ENCODE measurements around the gene AKAP14. TPM values are rescaled to one million over a fixed set of nuclear protein-coding genes. Genes with fewer than 3 reads are reported as not detected.

Gene AKAP14
- total RNA-seq, 1 donor from 2014 or later: not detected

GRCh38 chrX:119941336-119941735, 45.6 kb downstream of the AKAP14 start:
- Mint-ChIP-seq H3K4me3 (ENCODE audit: low read depth) (no peak overlapping the region), H3K27ac (no peak overlapping the region), H3K27me3 (no peaks in the 10 kb centered on the region), H3K36me3 (ENCODE audit: insufficient read depth) (peaks cover 8% of the 10 kb centered on the region), H3K9me3 (ENCODE audit: low read depth) (peaks cover 7% of the 10 kb centered on the region), H3K4me1 (ENCODE audit: low read depth) (peaks cover 6% of the 10 kb centered on the region)
- DNase-seq (ENCODE audit: low spot score, unreplicated experiment): no peak
- TF ChIP-seq, protein P1, sequence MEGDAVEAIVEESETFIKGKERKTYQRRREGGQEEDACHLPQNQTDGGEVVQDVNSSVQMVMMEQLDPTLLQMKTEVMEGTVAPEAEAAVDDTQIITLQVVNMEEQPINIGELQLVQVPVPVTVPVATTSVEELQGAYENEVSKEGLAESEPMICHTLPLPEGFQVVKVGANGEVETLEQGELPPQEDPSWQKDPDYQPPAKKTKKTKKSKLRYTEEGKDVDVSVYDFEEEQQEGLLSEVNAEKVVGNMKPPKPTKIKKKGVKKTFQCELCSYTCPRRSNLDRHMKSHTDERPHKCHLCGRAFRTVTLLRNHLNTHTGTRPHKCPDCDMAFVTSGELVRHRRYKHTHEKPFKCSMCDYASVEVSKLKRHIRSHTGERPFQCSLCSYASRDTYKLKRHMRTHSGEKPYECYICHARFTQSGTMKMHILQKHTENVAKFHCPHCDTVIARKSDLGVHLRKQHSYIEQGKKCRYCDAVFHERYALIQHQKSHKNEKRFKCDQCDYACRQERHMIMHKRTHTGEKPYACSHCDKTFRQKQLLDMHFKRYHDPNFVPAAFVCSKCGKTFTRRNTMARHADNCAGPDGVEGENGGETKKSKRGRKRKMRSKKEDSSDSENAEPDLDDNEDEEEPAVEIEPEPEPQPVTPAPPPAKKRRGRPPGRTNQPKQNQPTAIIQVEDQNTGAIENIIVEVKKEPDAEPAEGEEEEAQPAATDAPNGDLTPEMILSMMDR (IDR thresholded peaks at IDR 0.05; ENCODE audit: unreplicated experiment): no peak

DNA sequence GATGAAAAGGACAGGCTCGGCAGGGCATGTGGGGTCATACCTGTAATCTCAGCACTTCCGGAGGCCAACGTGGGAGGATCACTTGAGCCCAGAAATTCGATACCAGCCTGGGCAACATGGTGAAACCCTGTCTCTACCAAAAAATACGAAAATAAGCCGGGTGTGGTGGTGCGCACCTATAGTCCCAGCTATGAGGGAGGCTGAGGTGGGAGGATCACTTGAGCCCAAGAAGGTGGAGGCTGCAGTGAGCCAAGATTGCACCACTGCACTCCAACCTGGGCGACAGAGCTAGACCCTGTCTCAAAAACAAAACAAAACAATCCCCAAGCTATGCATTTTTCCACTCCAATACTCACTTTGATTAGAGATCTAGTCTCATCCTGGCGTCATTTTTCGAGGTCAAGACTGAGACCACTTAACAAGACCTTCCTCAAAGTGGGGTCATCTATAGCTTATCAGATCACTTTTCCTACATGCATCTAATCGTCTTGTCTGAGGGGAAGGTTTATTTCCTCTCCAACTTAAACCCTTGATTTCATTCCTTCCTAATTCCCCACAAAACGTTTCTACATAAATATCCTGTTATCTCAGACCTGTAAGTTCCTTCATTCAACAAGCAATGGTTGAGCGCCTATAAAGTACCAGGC, 46.6 kb downstream of the AKAP14 start:
- Mint-ChIP-seq H3K4me3 (ENCODE audit: low read depth) (peak overlapping the region; percentile 87), H3K4me1 (ENCODE audit: low read depth) (peaks cover 6% of the 10 kb centered on the region), H3K9me3 (ENCODE audit: low read depth) (peaks cover 7% of the 10 kb centered on the region), H3K27me3 (no peaks in the 10 kb centered on the region), H3K27ac (peak overlapping the region; percentile 77), H3K36me3 (ENCODE audit: insufficient read depth) (peaks cover 4% of the 10 kb centered on the region)
- TF ChIP-seq, protein P1 (IDR thresholded peaks at IDR 0.05; ENCODE audit: unreplicated experiment): no peak
- DNase-seq (ENCODE audit: low spot score, unreplicated experiment): no peak

- Mint-ChIP-seq H3K9me3 (ENCODE audit: low read depth) (peaks cover 5% of the 10 kb centered on the region), H3K4me3 (ENCODE audit: low read depth) (peak overlapping the region; percentile 87), H3K27ac (peak overlapping the region; percentile 77), H3K27me3 (no peaks in the 10 kb centered on the region), H3K36me3 (ENCODE audit: insufficient read depth) (peaks cover 3% of the 10 kb centered on the region), H3K4me1 (ENCODE audit: low read depth) (peaks cover 6% of the 10 kb centered on the region)
- TF ChIP-seq, protein P1 (IDR thresholded peaks at IDR 0.05; ENCODE audit: unreplicated experiment): no peak
- no peak for DNase-seq (ENCODE audit: low spot score, unreplicated experiment)
Measured at GRCh38 chrX:119942831-119943184, 47.1 kb downstream of the AKAP14 start.

- Mint-ChIP-seq H3K27me3 (peaks cover 1% of the 10 kb centered on the region), H3K9me3 (ENCODE audit: low read depth) (peaks cover 6% of the 10 kb centered on the region)
- peak; percentile 55 for DNase-seq (ENCODE audit: low spot score, unreplicated experiment)
Measured at GRCh38 chrX:119943185-119943988, 47.7 kb downstream of the AKAP14 start, which contains the start of gene NKAP. Gene NKAP, minus strand, starts transcription at chrX:119943751. Its CDS starts 146 bp downstream, at chrX:119943605.

DNA sequence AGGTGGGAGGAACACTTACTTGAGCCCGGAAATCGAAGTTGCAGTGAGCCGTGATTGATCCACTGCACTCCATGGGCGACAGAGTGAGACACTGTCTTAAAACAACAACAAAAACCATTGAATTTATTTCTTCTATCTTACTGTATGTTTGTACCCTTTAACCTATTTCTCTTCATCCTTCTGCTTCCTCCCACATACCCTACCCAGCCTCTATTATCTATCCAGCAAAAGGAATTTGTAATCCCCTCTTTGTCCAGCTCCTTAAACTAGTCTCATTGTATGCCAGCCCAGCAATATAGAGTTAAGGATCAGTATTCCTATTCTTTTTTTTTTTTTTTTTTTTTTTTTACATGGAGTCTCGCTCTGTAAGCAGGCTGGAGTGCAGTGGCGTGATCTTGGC, 49.8 kb downstream of the AKAP14 start:
- Mint-ChIP-seq H3K36me3 (ENCODE audit: insufficient read depth) (peaks cover 2% of the 10 kb centered on the region), H3K27me3 (peaks cover 3% of the 10 kb centered on the region), H3K9me3 (ENCODE audit: low read depth) (peaks cover 9% of the 10 kb centered on the region), H3K27ac (no peak overlapping the region), H3K4me3 (ENCODE audit: low read depth) (no peak overlapping the region), H3K4me1 (ENCODE audit: low read depth) (peaks cover 6% of the 10 kb centered on the region)
- DNase-seq (ENCODE audit: low spot score, unreplicated experiment): no peak
- TF ChIP-seq, protein P1 (IDR thresholded peaks at IDR 0.05; ENCODE audit: unreplicated experiment): no peak

More at GRCh38 chrX:119943185-119943988, 47.7 kb downstream of the AKAP14 start, which contains the start of gene NKAP:
- TF ChIP-seq, protein P1 (IDR thresholded peaks at IDR 0.05; ENCODE audit: unreplicated experiment): no peak
- Mint-ChIP-seq H3K27ac (peak within 1 kb of the TSS; percentile 77), H3K4me1 (ENCODE audit: low read depth) (peaks cover 6% of the 10 kb centered on the region), H3K4me3 (ENCODE audit: low read depth) (peak within 1 kb of the TSS; percentile 87), H3K36me3 (ENCODE audit: insufficient read depth) (peaks cover 3% of the 10 kb centered on the region)
